ELR (cell line): ENCODE measurements around the gene BCL2.

Experiments
- DNase-seq: peaks from one replicate; pipeline ENCODE4 v3.0.0-alpha.2; 2015; ENCODE audit warnings: low read depth

BCL2 gene

DNA sequence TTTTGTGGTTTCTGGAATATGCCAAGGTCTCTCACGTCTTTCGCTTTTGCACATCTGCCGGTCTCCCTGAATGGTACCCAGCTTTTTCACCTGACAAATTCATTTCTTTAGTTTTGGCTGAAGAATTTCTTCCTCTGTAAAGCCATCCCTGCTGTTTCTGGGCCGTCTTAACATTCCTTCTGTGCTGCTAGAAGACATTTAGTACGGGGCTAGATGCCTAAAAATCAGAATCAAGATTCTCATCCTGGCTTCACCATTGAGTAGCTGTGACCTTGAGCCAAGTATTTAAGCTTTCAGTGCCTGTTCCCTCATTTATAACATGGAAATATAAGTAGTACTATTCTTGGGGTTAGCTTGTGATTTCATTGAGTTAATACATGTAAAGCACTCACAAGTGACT, 6.4 kb upstream of the BCL2 start:
- no peak for DNase-seq

DNA sequence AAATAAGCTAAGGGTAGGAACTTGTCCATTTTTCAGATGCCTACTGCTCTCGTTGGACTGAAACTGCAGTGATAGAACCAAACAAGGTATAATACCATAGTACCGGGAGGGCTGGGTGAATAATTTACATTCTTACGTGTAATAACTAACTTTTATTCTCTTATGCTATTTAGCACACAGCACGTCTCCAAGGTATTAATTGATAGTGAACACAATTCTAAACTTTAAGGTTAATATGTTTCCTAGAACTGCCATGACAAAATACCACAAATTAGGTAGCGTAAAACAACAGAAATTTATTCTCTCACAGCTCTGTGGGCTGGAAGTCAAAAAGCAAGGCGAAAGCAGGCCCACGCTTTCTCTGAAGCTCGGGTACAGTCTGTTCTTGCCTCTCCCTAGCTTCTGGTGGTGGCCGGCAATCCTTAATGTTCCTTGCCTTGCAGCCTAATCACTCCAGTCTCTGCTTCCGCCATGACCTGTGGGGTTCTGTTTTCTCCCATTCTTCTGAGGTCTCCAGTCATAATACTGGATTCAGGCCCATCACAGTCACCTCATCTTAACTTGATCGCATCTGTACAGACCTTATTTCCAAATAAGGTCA, 5.6 kb upstream of the BCL2 start:
- no peak for DNase-seq

DNA sequence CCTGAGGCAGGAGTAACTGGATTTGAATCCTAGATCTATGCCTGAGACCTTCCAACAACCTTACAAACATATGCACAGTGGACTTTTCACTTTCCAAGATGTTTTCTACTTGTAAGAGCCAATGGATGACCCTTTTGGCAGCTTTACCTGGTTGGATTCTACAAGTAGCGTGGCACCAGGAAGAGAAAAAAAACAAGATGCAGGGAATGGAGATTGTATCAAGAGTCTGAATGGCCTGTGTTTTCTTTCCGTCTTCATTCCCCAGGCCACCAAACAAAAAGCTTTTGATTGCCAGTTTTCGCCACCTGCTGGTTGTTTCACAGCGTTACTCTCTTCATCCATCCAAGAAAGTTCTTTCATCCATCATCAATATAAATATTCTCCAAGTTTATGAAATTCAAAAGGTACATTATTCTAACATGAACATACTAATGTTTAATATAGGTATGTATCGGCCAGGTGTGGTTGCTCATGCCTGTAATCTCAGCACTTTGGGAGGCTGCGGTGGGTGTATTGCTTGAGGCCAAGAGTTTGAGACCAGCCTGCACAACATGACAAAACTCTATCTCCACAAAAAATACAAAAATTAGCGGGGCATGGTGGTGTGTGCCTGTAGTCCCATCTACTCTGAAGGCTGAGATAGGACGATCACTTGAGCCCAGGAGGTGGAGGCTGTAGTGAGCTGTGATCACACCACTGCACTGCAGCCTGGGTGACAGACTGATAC, 3.5 kb upstream of the BCL2 start:
- DNase-seq, result peak; percentile 77

DNA sequence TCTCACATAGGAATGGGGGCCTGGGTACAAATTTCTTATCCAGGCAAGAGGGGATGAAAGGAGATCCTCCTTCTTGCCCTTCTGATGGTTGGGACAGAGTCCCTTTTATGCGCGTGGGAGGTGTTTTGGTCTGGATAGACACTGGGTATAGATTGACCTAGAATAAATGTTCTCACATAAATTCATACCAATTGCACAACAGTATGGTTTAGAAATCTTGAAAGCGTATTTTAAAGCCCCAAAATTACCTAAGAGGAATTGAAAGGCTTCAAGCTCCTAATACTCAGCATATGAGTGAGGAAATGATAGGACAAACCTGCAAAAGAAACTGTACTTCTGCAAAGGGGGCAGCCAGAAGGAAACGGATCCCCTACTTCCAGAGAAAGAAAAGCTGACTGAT, 2.6 kb upstream of the BCL2 start:
- DNase-seq, result no peak

DNA sequence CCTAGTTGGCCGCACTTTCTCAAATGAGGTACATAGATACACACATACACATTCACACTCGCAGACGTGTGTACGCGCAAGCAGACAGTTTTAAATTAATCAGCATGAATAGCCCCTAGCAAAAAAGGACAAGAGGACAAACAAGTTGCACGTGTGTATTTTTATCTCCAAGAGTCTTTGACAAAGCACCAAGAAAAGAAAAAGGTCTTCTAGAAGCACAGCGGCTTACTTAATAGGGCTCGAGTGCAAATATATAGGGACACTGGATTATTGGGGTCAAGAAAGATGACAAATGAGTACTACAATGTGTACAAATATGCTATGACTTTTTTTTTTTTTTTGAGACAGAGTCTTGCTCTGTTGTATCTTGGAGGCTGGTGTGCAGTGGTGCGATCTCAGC, 1.7 kb upstream of the BCL2 start:
- no peak for DNase-seq

DNA sequence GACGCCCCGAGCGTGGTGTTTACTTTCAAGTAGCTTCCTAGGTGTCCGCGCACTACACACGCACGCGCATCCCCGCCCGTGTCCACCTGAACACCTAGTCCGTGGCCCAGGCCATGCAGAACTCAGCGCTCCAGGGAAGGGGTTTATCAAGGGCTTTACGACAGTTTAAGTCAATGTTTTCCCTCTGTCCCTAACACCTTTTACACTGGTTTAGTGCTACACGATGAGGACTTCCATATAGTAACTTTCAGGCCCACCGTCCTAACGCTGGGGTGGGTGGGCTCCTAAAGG, 1.4 kb upstream of the BCL2 start:
- no peak for DNase-seq

DNA sequence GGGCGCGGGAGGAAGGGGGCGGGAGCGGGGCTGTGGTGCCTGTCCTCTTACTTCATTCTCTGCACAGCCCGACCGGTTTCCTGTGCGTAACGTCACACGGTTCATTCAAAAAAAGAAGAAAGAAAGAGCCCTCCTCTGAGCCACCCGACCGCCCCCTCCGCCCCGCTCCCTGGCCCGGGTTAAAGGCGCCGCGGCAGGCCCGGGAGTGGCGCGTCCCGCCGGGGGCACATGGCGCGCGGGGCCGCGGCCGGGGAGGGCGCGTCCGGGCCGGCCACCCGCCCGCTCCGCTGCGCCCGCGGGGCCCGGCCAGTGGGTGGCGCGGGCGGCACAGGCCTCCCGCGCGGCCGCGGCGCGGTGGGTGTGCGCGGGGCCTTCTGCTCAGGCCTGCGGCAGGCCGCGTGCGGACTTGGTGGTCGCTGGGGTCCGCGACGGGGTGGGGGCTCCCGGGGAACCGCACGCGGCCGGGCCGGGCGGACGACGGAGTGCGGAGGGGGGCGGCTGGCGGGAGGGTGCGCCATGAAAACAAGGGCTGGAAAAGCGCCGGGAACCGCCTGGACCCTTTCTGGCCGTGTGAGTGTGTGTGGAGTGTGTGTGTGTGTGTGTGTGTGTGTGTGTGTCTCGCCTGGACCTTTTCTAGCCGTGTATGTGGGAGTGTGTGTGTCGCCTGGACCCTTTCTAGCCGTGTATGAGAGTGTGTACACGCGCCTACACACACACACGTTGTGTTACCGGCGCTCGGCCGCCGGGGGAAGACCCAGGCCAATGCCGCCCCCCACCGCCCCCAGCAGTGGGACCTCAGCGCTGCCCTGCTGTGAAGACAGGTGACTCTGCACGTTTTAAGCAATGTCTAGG, 780 bp upstream of the BCL2 start:
- DNase-seq, result peak; percentile 80

DNA sequence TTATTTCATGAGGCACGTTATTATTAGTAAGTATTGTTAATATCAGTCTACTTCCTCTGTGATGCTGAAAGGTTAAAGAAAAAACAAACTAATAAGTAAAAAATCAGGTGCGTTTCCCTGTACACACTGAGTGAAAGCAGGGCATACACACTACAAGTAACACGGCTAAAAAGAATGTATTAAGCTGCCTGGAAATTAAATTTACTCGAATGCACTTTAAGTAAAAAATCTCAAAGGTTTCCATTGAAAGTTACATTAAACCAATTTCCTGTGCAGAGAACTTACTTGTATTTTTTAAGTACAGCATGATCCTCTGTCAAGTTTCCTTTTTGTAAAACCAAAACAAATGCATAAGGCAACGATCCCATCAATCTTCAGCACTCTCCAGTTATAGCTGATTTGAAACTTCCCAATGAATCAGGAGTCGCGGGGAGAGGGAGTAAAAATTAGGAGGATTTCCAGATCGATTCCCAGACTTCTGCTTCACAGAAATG, 633 bp downstream of the BCL2 start:
- DNase-seq, result no peak

DNA sequence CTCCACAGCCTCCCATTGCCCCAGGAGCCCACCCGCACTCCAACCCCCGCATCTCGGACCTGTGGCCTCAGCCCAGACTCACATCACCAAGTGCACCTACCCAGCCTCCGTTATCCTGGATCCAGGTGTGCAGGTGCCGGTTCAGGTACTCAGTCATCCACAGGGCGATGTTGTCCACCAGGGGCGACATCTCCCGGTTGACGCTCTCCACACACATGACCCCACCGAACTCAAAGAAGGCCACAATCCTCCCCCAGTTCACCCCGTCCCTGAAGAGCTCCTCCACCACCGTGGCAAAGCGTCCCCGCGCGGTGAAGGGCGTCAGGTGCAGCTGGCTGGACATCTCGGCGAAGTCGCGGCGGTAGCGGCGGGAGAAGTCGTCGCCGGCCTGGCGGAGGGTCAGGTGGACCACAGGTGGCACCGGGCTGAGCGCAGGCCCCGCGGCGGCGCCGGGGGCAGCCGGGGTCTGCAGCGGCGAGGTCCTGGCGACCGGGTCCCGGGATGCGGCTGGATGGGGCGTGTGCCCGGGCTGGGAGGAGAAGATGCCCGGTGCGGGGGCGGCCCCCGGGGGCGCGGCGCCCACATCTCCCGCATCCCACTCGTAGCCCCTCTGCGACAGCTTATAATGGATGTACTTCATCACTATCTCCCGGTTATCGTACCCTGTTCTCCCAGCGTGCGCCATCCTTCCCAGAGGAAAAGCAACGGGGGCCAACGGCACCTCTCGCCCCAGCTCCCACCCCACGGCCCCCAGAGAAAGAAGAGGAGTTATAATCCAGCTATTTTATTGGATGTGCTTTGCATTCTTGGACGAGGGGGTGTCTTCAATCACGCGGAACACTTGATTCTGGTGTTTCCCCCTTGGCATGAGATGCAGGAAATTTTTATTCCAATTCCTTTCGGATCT, 1.3 kb downstream of the BCL2 start:
- DNase-seq, result peak; percentile 11

DNA sequence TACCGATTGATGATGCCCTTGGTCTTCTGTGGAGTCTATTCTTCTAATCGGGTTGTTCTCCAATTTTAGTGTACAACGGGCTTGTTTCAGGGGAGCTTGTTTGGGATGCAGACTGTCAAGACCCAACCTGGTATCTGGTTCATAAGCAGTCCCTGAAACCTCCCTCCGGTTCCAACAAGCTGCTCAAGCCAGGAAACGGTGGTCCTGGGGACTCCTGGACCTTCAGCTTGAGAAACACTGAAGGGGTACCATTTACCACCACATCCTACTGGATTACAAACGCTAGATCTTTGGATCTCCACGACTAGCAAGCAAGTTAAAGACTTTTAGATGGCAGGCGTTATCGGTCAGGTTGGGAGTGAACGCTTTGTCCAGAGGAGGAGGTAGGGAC, 2.0 kb downstream of the BCL2 start:
- no peak for DNase-seq

DNA sequence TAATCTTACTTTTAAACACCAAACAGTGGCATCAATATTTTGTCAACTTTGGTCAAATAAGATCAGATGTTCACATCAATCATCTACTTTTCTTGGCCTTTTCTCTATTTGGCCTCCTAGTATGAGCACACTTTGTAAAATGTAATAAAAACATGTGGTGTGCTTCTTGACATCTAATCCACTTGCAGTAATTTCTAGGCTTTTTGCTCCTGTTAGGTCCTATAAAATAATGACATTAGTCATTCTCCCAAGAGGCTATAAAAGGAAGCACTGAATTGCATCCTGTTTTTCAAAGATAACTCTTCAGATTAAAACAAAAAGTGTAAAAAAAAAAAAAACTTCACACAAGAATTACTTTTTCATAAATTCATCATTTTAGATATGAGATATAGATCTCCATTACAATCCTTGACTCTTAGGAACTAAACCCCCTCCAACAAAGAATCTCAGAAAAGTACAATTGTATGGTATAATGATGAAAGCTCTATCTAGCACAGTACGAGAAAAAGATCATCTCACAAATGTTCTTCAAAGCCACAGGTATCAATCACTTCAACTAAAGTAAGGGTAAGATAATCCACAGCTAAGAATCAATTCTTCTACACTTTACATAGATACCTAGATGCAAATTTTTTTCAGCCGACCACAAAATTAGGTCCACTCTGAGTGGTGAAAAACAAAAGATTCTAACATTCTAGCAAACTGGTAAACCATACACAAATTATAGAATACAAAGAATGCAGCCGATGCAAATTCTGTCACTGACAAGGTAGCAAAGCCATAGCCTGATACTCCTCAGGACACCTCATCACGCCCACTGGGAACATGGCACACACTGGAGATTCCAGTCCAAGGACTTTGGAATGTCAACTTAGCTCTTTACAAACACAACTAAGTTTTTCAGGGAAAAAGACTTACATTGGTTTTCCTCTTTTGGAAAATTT, 2.7 kb downstream of the BCL2 start:
- DNase-seq, result no peak

DNA sequence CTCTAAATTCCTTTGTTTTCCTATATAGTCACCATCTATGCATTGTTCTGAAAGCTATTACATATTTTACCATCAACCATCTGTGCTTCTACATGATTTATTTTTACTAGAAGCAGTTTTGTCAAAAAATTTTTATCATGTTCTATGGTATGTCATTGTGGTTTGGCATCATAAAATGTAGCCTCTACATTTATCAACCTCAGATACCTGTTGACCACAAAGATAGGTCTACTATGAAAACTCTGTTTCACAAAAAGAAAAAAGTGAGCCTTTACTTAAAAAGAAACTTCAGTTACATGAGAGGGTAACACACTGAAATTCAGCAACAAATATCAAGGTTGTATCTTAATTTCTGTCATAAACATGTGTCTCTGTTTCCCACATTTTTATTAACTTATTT, 3.7 kb downstream of the BCL2 start:
- no peak for DNase-seq

DNA sequence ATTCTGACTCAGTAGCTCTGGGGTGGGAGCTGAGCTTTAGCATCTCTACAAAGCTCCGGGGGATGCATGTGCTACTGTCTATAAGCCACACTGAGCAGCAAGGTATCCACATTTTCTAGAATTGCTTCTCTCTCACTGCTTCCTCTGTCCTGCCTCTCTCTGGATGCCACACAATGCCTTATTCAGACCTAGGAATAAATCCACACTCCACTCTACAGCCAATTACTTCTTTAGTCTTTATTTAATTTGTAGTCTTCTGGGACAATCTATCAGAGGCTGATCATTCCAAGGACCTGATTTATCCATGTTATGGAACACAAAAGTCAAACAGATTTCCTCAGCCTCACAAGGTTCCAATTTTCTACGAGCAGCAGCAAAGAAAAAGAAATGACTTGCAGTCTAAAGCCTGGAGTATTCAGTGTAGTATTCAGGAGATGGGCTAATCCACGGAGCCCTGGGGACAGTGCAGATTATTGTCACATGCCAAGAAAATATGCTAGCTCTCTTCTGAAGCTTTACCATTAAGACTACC, 4.4 kb downstream of the BCL2 start:
- DNase-seq, result no peak

DNA sequence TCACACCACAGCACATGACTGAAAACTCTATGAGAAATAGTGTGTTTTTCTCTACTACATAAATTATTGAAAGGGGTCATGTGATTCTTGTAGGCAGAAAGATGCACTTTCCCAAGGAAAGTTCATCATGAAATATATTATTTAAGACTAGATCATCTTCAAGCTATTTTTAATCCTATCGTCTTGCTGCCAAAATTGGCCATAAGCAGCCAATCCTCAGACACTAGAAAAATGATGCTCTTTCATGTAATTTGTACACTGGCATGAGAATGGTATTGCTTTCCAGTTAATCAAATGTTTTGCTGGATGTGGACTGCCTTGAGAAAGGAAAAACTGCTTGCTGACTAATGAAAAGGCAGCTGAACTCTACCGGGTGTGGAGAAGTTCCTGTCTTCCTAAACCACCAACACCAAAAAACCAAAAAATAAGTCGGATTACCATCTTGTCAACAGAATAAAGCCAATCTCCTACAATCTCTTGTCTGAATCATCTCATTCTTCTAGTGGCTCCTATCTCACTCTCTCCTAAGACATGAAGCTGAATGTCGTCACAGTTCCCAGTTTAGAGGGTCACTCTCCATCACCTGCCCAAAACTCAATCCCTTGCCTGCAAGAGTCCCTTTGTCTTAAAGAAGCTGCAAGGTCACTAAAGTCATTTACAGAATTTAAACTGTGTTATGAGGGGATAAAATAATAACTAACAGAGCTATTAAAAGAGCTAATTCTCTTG, 5.3 kb downstream of the BCL2 start:
- no peak for DNase-seq

DNA sequence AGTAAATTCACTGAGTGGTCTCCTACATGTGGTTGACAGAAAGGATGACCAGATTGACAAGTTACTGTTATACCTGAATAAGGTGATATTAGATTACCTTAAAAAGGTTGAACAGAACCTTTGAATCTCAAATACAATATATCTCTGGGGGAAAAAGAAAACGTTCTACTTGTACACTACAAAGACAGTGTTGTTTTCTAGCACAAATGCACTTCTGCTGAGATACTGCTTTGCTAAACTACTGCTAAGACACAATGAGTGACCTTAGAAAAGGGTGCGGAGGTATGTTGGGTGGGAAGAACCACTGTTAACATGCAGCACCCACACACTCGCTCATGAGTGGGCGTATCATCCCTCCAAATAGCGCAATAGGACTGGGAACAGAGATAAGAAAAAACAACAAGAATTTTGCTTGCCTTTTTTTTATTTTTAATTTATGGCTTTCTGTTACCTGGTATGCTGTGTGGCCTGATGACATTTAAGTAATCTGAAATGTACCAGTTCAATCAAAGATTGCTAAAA, 6.1 kb downstream of the BCL2 start:
- DNase-seq, result no peak

DNA sequence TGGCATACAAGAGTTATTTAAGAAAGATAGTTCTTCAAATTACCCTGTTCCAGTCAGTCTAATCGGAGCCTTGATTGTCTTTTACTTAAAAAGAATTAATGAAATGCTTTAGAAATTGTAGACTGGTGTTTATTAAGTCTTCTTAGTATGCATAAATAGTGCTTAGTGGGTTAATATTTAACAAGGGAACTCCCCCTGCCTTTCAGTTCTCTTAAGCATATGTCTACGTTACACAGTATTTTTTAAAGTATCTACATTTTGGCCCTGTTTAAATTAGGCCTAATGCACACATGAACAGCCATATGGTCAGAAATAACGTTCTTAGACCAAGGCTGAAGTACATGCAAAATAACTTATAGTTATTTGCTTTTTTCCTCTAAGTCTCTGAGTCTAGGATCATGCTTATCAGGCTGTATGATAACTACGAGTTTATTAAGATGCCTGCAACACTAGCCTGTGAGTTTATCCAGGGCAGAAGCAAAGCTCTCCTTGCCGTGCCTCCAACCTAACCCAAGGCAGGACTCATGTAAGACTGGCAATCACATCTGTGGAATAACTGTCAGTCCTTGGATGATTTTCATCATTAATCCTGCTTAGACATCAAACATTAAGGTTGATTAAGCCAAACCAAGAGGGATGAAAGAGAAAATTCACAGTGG, 6.7 kb downstream of the BCL2 start:
- no peak for DNase-seq

DNA sequence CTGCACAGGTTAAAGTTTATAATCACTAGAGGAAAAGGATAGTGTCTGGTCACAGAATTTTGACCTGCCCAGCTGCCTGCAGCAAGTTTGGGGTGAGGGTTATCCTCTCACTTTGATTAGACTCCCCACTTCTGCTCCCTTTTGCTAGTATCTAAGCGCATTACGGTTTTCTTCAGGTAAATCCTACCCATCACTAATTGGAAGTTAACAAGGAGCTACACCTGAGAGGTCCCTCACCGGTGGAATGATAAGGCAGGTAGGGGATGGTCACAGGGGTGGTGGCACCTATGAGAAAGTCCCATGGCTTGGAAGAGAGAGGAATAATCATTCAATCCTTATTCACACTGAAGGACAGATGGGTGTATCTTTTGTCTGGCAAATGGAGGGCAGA, 7.6 kb downstream of the BCL2 start:
- DNase-seq, result no peak

DNA sequence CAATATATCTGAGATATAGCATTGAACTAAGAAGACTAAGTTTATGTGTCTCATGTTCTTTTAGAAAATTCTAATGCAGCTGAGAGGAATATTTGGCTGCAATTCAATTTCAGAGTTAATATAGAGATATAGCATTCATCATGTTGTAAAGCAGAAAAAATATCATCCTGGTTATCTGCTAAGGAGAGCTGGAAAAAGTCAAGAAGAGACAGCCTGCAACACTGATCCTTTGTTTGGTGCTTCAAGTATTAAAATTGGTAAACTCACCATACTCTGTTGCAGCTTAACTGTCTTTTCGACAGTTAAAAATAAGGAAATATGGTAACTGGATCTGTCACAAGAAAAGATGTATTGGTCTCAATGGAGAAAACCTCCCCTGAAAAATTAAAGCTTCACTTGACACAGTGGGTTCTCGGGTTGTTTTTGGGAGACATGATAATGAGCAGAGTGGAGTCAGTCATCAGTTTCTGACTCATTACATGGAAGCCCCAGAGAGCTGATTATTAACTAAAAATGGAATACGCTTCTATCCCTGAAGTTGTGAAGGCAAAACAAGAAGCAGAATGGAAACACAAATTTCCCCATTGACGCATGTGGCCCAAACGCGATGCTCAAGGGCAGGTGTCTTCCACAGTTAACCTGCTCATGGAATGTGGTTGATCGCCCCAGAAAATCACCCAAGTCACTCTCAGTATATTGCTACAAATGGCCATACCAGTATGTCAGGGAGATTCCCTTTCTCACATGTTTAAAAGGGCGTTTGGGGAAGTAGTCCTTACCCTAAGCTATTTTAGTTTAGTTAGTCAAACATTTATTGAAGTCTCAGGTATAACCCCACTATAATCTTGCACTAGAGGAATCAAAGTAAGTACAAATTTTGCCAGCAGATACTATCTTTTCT, 8.2 kb downstream of the BCL2 start:
- no peak for DNase-seq
